Cardiac fibroblast (primary cell): ENCODE data around the gene ISG15.

Experiments used
- DNase-seq, 2 donors: peaks; one replicate each; pipeline versions ENCODE4 v3.0.0 to v3.0.0-alpha.2; 2010; ENCODE audit warnings: low read depth in 2 of 2
- H3K4me3 ChIP-seq, 2 donors: replicated peaks in 1 of 2; 1 replicate in 1 of 2; 2 replicates in 1 of 2; pipeline ENCODE4 v1.5.1; 2011; ENCODE audit warnings: low read depth in 2 of 2, low read length in 2 of 2, mild to moderate bottlenecking in 2 of 2, moderate library complexity in 1 of 2
- TF ChIP-seq, protein P1 (sequence below): IDR thresholded peaks from one replicate; pipeline ENCODE4 v1.5.1; 2011; ENCODE audit warnings: low read depth, mild to moderate bottlenecking, low read length, inconsistent platforms

ISG15 gene

GRCh38 chr1:966704-967300 lies 46.5 kb upstream of the ISG15 start:
- TF ChIP-seq, protein P1, sequence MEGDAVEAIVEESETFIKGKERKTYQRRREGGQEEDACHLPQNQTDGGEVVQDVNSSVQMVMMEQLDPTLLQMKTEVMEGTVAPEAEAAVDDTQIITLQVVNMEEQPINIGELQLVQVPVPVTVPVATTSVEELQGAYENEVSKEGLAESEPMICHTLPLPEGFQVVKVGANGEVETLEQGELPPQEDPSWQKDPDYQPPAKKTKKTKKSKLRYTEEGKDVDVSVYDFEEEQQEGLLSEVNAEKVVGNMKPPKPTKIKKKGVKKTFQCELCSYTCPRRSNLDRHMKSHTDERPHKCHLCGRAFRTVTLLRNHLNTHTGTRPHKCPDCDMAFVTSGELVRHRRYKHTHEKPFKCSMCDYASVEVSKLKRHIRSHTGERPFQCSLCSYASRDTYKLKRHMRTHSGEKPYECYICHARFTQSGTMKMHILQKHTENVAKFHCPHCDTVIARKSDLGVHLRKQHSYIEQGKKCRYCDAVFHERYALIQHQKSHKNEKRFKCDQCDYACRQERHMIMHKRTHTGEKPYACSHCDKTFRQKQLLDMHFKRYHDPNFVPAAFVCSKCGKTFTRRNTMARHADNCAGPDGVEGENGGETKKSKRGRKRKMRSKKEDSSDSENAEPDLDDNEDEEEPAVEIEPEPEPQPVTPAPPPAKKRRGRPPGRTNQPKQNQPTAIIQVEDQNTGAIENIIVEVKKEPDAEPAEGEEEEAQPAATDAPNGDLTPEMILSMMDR: no peak
- H3K4me3 ChIP-seq: peak overlapping the region; percentile 62 to 68
- peak; percentile 57 to 69 for DNase-seq

GRCh38 chr1:967466-968343 lies 45.6 kb upstream of the ISG15 start:
- no peak for DNase-seq
- no peak overlapping the region for H3K4me3 ChIP-seq
- TF ChIP-seq, protein P1: no peak

DNA sequence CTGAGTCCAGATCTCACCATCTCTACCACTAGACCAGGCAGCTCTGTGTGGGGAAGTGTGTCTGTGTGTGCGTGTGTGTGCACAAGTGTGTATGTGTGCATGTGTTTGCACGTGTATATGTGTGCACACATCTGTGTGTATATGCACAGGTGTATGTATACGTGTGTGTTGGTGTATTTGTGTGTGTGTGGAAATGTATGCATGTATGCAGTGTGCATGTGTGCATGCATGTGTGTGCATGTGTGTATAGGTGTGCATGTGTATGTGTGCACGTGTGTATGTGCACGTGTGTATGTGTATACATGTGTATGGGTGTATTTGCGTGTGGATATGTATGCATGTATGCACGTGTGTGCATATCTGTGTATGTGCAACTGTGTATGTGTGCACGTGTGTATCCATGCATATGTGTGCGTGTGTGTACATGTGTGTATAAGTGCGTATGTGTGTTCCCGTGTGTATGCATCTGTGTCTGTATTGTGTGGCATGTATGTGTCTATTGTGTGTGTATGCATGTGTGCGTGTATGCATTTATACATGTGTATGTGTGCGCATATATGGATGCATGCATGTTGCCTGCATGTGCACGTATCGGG lies 43.9 kb upstream of the ISG15 start:
- no peak for DNase-seq
- TF ChIP-seq, protein P1: no peak
- no peak overlapping the region for H3K4me3 ChIP-seq

GRCh38 chr1:970242-970972 lies 42.9 kb upstream of the ISG15 start:
- TF ChIP-seq, protein P1: no peak
- H3K4me3 ChIP-seq: no peak overlapping the region
- no peak for DNase-seq

DNA sequence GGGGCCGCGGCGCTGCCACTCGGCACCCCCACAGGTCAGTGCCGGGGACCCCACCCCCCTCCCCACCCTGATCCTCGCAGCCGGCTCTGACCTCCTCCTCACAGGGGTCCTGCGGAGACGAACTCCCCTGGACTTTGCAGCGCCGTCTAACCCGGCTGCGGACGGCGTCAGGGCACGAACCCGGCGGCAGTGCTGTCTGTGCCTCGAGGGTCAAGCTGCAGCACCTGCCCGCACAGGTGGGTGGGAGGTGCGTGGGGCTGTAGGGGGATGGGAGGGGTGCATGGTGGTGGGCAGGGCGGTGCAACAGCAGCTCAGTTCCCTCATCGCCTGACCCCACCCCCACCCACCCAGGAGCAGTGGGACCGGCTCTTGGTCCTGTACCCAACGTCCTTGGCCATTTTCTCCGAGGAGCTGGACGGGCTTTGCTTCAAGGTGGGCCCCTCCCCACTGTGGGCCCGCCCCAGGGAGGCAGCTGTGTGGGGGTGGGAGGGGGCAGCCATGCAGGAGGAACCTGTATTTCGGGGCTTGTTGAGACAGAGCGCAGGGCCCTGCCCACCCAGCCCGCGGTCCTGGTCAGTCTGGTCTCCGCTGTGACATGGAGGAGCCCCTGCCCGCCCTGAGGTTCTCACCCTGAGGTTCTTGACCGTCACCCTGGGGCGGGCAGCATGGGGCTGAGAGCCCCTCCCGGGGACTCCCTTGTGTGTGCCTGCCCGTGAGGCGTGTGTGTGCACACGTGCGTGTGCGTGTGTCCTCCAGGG lies 42.1 kb upstream of the ISG15 start:
- no peak for DNase-seq
- TF ChIP-seq, protein P1: no peak
- no peak overlapping the region for H3K4me3 ChIP-seq
